Measurements from ENCODE around the gene ZNF217.

- no peak for TF ChIP-seq CTCF (IDR thresholded peaks at IDR 0.05)
- no peak for TF ChIP-seq POLR2A (IDR thresholded peaks at IDR 0.05)
These were observed 10.9 kb downstream of the ZNF217 start for GRCh38 chr20:53582574-53583351.

Measured in right lobe of liver (tissue), 4 donors.